Stimulated activated CD8-positive, alpha-beta memory T cell treated with anti-CD3 and anti-CD28 coated beads, Interleukin-7, amount 100 ng/mL, for 1 hour (primary cell): ENCODE measurements around the gene MBNL2.
A peak's percentile ranks its signal among the peaks of the same experiment; 100 is the strongest.
"Not testable (repeated sequence)": the region's sequence is repeated elsewhere in the genome, so short reads cannot be mapped to it uniquely, and the experiment has no call there.

Experiments used
- DNase-seq, 2 donors: peaks; one replicate each; pipeline ENCODE4 v3.0.0-alpha.2; 2020; ENCODE audit warnings: low read depth in 2 of 2

Gene MBNL2

GRCh38 chr13:97346561-97347254 lies 124.6 kb downstream of the MBNL2 start:
- no peak for DNase-seq

- no peak for DNase-seq
Observed at GRCh38 chr13:97347255-97347932, 125.3 kb downstream of the MBNL2 start.

- DNase-seq, result no peak
Observed at GRCh38 chr13:97348569-97349100, 126.5 kb downstream of the MBNL2 start.

- DNase-seq, result not testable (repeated sequence)
Observed at GRCh38 chr13:97352012-97352411, 129.9 kb downstream of the MBNL2 start.

GRCh38 chr13:97352815-97353214 lies 130.7 kb downstream of the MBNL2 start:
- no peak for DNase-seq

- DNase-seq, result no peak
Observed at GRCh38 chr13:97353927-97354675, 132.0 kb downstream of the MBNL2 start.

GRCh38 chr13:97354808-97355207 lies 132.7 kb downstream of the MBNL2 start:
- DNase-seq, result no peak

- no peak for DNase-seq
Observed at GRCh38 chr13:97356592-97356991, 134.5 kb downstream of the MBNL2 start.

- DNase-seq, result peak in 1 of 2 donors; percentile 21
Observed at GRCh38 chr13:97359181-97360057, 137.3 kb downstream of the MBNL2 start.

- DNase-seq, result no peak
Observed at GRCh38 chr13:97360610-97361009, 138.5 kb downstream of the MBNL2 start.

GRCh38 chr13:97364031-97364430 lies 141.9 kb downstream of the MBNL2 start:
- no peak for DNase-seq

- no peak for DNase-seq
Observed at GRCh38 chr13:97364827-97365226, 142.7 kb downstream of the MBNL2 start.

- DNase-seq, result no peak
Observed at GRCh38 chr13:97366172-97366688, 144.1 kb downstream of the MBNL2 start.

- DNase-seq, result no peak
Observed at GRCh38 chr13:97367016-97367822, 145.1 kb downstream of the MBNL2 start.

GRCh38 chr13:97369261-97369893 lies 147.2 kb downstream of the MBNL2 start:
- DNase-seq, result no peak

- no peak for DNase-seq
Observed at GRCh38 chr13:97371486-97372109, 149.5 kb downstream of the MBNL2 start.

GRCh38 chr13:97372936-97373335 lies 150.8 kb downstream of the MBNL2 start:
- no peak for DNase-seq

- DNase-seq, result no peak
Observed at GRCh38 chr13:97373787-97374186, 151.7 kb downstream of the MBNL2 start.

- no peak for DNase-seq
Observed at GRCh38 chr13:97376981-97377380, 154.8 kb downstream of the MBNL2 start.
